Caco-2 (cell line): ENCODE results near the gene PSMG1. TPM values are rescaled to one million over a fixed set of nuclear protein-coding genes. Genes with fewer than 3 reads are reported as not detected.

Experiments
- BruUV-seq: library from RNA; stranded (reverse); fragments of 400-500 nt; replicated peaks from 2 replicates; lab custom pipeline; 2021; lab: Mats Ljungman, UMichigan
- CTCF ChIA-PET: fragments of 300-600 bp; sonication (Branson Sonifier 250); formaldehyde crosslinking; loops from one replicate; lab custom pipeline; 2022; ENCODE audit warnings: antibody characterized with exemption; lab: Charles Lee
- POLR2A ChIA-PET: fragments of 300-600 bp; sonication (Branson Sonifier 250); formaldehyde crosslinking; loops from one replicate; lab custom pipeline; 2022; ENCODE audit warnings: antibody characterized with exemption; lab: Charles Lee
- DNase-seq, 2 experiments: peaks; one replicate each; pipeline versions ENCODE4 v3.0.0 to v3.0.0-alpha.2; 2020 to 2022
- H3K27me3 ChIP-seq: replicated peaks from 2 replicates; pipeline ENCODE4 v1.6.0; 2011; ENCODE audit warnings: low read length; ENCODE audit not compliant: control insufficient read depth, insufficient read depth
- H3K36me3 ChIP-seq: 2 replicates; pipeline ENCODE4 v1.5.1; 2011; ENCODE audit warnings: low read length; ENCODE audit not compliant: control insufficient read depth, insufficient read depth
- H3K4me1 ChIP-seq: fragments of 250-450 bp; sonication (Bioruptor Pico); 2 replicates; pipeline ENCODE4 v1.5.1; 2020; ENCODE audit warnings: mild to moderate bottlenecking
- H3K4me3 ChIP-seq: 2 replicates; pipeline ENCODE4 v1.5.1; 2011; ENCODE audit warnings: low read depth, mild to moderate bottlenecking, control low read depth, low read length
- H3K9me3 ChIP-seq: fragments of 250-450 bp; sonication (Bioruptor Pico); 2 replicates; pipeline ENCODE4 v1.5.1; 2020; ENCODE audit warnings: mild to moderate bottlenecking, moderate library complexity
- H3K27ac Mint-ChIP-seq: one replicate; pipeline ENCODE4 v1.8.0; 2022; ENCODE audit warnings: mixed read lengths; ENCODE audit not compliant: unreplicated experiment
- H3K27me3 Mint-ChIP-seq: one replicate; pipeline ENCODE4 v1.8.0; 2022; ENCODE audit warnings: mixed read lengths; ENCODE audit not compliant: insufficient read depth, unreplicated experiment
- H3K36me3 Mint-ChIP-seq: one replicate; pipeline ENCODE4 v1.8.0; 2022; ENCODE audit warnings: mild to moderate bottlenecking, mixed read lengths; ENCODE audit not compliant: insufficient read depth, unreplicated experiment
- H3K4me1 Mint-ChIP-seq: one replicate; pipeline ENCODE4 v1.8.0; 2022; ENCODE audit warnings: low read depth, mixed read lengths; ENCODE audit not compliant: unreplicated experiment
- H3K4me3 Mint-ChIP-seq: one replicate; pipeline ENCODE4 v1.8.0; 2022; ENCODE audit warnings: mild to moderate bottlenecking, moderate library complexity, mixed read lengths; ENCODE audit not compliant: unreplicated experiment
- H3K9me3 Mint-ChIP-seq: one replicate; pipeline ENCODE4 v1.8.0; 2022; ENCODE audit warnings: mixed read lengths; ENCODE audit not compliant: unreplicated experiment
- intact Hi-C: fragments of 100-400 bp; cut with micrococcal nuclease; formaldehyde crosslinking; loops from one replicate; pipeline ENCODE4 v1.10.0; 2022; ENCODE audit not compliant: unreplicated experiment
- total RNA-seq: library from RNA; stranded (reverse); gene quantifications from 2 replicates; pipeline ENCODE4 v1.2.3, GENCODE V29; 2022
- TF ChIP-seq, protein P1 (sequence below), 2 experiments: fragments of 200-600 bp in 1 of 2; IDR thresholded peaks; 1 replicate in 1 of 2; 2 replicates in 1 of 2; pipeline versions ENCODE4 v1.5.1 to v1.8.0; 2011 to 2022; ENCODE audit warnings: antibody characterized with exemption in 1 of 2, control low read depth in 1 of 2, inconsistent platforms in 1 of 2, low read depth in 1 of 2, low read length in 1 of 2, mild to moderate bottlenecking in 1 of 2, moderate library complexity in 1 of 2; ENCODE audit not compliant: insufficient read depth in 1 of 2, severe bottlenecking in 1 of 2, unreplicated experiment in 1 of 2

The PSMG1 gene
- total RNA-seq, 1 experiment from 2014 or later = 86.2 TPM

DNA sequence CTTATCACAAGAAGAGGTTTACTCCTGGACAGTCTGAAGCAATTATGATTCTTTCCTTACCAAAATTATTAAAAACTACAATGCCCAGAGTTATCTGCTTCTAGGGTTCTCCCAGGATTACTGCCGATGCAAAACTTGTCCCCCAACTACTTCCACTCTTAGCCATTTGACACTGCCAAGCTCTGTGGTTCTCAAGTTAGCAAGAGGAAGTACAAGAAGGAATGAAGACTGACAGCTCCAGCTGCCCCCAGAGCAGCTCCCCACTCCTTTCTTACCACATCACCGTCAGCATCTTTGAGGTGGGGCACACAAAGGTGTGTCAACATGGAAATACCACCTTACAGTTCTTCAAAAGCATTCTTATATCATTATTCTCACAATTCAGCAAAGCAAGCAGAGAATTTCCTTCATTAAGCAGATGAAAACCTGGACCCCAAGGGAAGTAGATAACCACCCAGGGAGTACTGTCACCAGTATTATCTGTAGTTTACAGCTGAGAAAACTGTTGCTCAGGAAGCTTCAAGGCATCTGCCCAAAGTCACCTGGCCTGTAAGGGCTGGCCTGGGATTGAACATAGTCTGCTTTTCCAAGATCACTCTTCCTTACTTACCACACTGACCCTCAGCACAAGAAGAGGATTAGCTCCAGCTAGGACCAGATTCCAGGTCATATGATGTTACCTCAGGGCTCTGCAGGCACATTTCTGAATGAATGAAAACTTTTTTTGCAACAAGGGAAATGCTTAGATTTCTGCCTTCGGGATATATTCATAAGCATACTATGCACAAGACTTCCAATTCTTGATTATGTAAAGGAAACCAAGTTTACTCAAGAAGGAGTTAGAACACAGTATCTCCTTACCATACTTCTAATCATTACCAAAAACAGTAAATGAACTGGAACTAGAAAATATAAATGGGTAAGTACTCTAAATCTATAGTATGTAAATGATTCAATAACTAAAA is 9.3 kb downstream of the PSMG1 start:
- Mint-ChIP-seq H3K4me1 (no peaks in the 10 kb centered on the region), H3K27me3 (no peaks in the 10 kb centered on the region), H3K36me3 (peaks cover 31% of the 10 kb centered on the region), H3K27ac (no peak overlapping the region), H3K4me3 (no peak overlapping the region), H3K9me3 (no peaks in the 10 kb centered on the region)
- BruUV-seq = no TSS peak
- no peaks in the 10 kb centered on the region for H3K9me3 ChIP-seq
- no peak for DNase-seq
- no peaks in the 10 kb centered on the region for H3K27me3 ChIP-seq
- no peaks in the 10 kb centered on the region for H3K4me1 ChIP-seq
- TF ChIP-seq, protein P1, sequence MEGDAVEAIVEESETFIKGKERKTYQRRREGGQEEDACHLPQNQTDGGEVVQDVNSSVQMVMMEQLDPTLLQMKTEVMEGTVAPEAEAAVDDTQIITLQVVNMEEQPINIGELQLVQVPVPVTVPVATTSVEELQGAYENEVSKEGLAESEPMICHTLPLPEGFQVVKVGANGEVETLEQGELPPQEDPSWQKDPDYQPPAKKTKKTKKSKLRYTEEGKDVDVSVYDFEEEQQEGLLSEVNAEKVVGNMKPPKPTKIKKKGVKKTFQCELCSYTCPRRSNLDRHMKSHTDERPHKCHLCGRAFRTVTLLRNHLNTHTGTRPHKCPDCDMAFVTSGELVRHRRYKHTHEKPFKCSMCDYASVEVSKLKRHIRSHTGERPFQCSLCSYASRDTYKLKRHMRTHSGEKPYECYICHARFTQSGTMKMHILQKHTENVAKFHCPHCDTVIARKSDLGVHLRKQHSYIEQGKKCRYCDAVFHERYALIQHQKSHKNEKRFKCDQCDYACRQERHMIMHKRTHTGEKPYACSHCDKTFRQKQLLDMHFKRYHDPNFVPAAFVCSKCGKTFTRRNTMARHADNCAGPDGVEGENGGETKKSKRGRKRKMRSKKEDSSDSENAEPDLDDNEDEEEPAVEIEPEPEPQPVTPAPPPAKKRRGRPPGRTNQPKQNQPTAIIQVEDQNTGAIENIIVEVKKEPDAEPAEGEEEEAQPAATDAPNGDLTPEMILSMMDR (IDR thresholded peaks at IDR 0.05; ENCODE audit: insufficient read depth in 1 of 2, low read depth in 1 of 2, low read length in 1 of 2, severe bottlenecking in 1 of 2, unreplicated experiment in 1 of 2) = no peak
- ChIA-PET POLR2A (interaction anchor here (0.5 kb wide), 1 partner anchor 231 kb away, joined by 3 read pairs; no protein-coding TSS in a partner anchor), CTCF (no interaction called here)
- peaks cover 2% of the 10 kb centered on the region; the same call in 1 of the 2 replicates for H3K36me3 ChIP-seq
- intact Hi-C loops = no loop called here
- H3K4me3 ChIP-seq = no peak overlapping the region

DNA sequence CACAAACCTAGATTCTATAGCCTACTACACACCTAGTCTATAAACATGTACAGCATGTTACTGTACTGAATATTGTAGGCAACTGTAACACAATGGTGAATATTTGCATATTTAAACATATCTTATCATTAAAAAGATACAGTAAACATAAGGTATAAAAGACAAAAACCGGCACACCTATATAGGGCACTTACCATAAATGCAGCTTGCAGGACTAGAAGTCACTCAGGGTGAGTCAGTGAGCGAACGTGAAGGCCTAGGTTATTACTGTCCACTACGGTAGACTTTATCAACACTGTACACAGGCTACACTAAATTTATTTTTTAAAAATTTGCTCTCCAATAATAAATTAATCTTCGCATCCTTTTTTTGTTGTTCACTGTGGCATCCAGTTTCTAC is 13.3 kb downstream of the PSMG1 start:
- Histone ChIP-seq H3K9me3 (0 out of 2 replicates have a peak, but pooled peaks cover 1% of the 10 kb centered on the region), H3K36me3 (peaks cover 2% of the 10 kb centered on the region; the same call in 1 of the 2 replicates), H3K27me3 (no peaks in the 10 kb centered on the region), H3K4me1 (no peaks in the 10 kb centered on the region), H3K4me3 (no peak overlapping the region)
- ChIA-PET CTCF (no interaction called here), POLR2A (no interaction called here)
- H3K4me1 Mint-ChIP-seq = no peaks in the 10 kb centered on the region
- H3K27me3 Mint-ChIP-seq = no peaks in the 10 kb centered on the region
- DNase-seq = no peak
- peaks cover 27% of the 10 kb centered on the region for H3K9me3 Mint-ChIP-seq
- H3K27ac Mint-ChIP-seq = no peak overlapping the region
- intact Hi-C loops = no loop called here
- TF ChIP-seq, protein P1 (IDR thresholded peaks at IDR 0.05; ENCODE audit: insufficient read depth in 1 of 2, low read depth in 1 of 2, low read length in 1 of 2, severe bottlenecking in 1 of 2, unreplicated experiment in 1 of 2) = no peak
- peaks cover 28% of the 10 kb centered on the region for H3K36me3 Mint-ChIP-seq
- BruUV-seq = no TSS peak
- H3K4me3 Mint-ChIP-seq = no peak overlapping the region

DNA sequence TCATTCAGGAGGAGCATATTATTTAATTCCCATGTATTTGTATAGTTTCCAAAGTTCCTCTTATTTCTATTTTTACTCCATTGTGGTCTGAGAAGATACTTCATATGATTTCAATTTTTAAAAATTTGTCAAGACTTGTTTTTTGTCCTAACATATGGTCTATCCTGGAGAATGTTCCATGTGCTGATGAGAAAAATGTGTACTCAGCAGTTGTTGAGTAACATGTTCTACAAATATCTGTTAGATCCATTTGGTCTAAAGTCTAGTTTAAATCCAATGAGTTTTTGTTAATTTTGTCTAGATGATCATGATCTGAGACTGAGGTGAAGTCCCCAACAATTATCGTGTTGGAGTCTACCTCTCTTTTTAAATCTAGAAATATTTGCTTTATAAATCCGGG is 14.5 kb downstream of the PSMG1 start:
- Mint-ChIP-seq H3K9me3 (peaks cover 38% of the 10 kb centered on the region), H3K27ac (no peak overlapping the region), H3K4me1 (peaks cover 2% of the 10 kb centered on the region), H3K4me3 (no peak overlapping the region), H3K27me3 (no peaks in the 10 kb centered on the region), H3K36me3 (peaks cover 21% of the 10 kb centered on the region)
- ChIA-PET POLR2A (no interaction called here), CTCF (no interaction called here)
- H3K4me3 ChIP-seq = no peak overlapping the region
- no TSS peak for BruUV-seq
- H3K9me3 ChIP-seq = peaks cover 7% of the 10 kb centered on the region; the same call in 1 of the 2 replicates
- no peak for DNase-seq
- TF ChIP-seq, protein P1 (IDR thresholded peaks at IDR 0.05; ENCODE audit: insufficient read depth in 1 of 2, low read depth in 1 of 2, low read length in 1 of 2, severe bottlenecking in 1 of 2, unreplicated experiment in 1 of 2) = no peak
- H3K4me1 ChIP-seq = peaks cover 6% of the 10 kb centered on the region
- H3K36me3 ChIP-seq = peaks cover 2% of the 10 kb centered on the region; the same call in 1 of the 2 replicates
- no peaks in the 10 kb centered on the region for H3K27me3 ChIP-seq
- intact Hi-C loops = no loop called here
